Mammary epithelial cell (primary cell): Measurements from ENCODE around the gene CRTAP.

Source experiments
- CTCF ChIP-seq, 2 donors: IDR thresholded peaks in 1 of 2; conservative IDR thresholded peaks in 1 of 2; 2 replicates each; pipeline ENCODE4 v1.5.1; 2011 to 2012; ENCODE audit warnings: inconsistent platforms in 2 of 2, low read length in 2 of 2, mild to moderate bottlenecking in 2 of 2, control low read depth in 1 of 2, low read depth in 1 of 2; ENCODE audit not compliant: insufficient read depth in 1 of 2; ENCODE audit errors: extremely low read depth in 1 of 2
- EZH2 ChIP-seq: IDR thresholded peaks from 2 replicates; pipeline ENCODE4 v1.6.1; 2012; ENCODE audit warnings: low read length, inconsistent platforms, borderline replicate concordance

- TF ChIP-seq EZH2: no peak
- no peak for TF ChIP-seq CTCF (conservative IDR thresholded peaks at IDR 0.05 in 1 of 2, IDR thresholded peaks at IDR 0.05 in 1 of 2; ENCODE audit: extremely low read depth in 1 of 2, insufficient read depth in 1 of 2, low read depth in 1 of 2, low read length in 2 of 2)
These were observed 35.5 kb downstream of the CRTAP start for GRCh38 chr3:33149342-33149741.
